GM12875 (cell line): ENCODE results near the gene ETV4.

Experiments
- H3K4me3 ChIP-seq: one replicate; pipeline ENCODE4 v1.5.1; 2011; ENCODE audit warnings: low read depth, low read length, control low read depth
- CTCF ChIP-seq: IDR thresholded peaks from 2 replicates; pipeline ENCODE4 v1.5.1; 2011; ENCODE audit warnings: low read depth, mild to moderate bottlenecking, control low read depth, inconsistent platforms, low read length, moderate library complexity, borderline replicate concordance; ENCODE audit not compliant: insufficient read depth

The ETV4 gene

GRCh38 chr17:43528319-43528987, 17.7 kb downstream of the ETV4 start:
- TF ChIP-seq CTCF = no peak
- H3K4me3 ChIP-seq = no peak overlapping the region

- no peak overlapping the region for H3K4me3 ChIP-seq
- no peak for TF ChIP-seq CTCF
These were observed 19.1 kb downstream of the ETV4 start for GRCh38 chr17:43526886-43527648.

GRCh38 chr17:43524945-43525575, 21.1 kb downstream of the ETV4 start:
- no peak overlapping the region for H3K4me3 ChIP-seq
- TF ChIP-seq CTCF = no peak

- no peak overlapping the region for H3K4me3 ChIP-seq
- no peak for TF ChIP-seq CTCF
These were observed 24.8 kb downstream of the ETV4 start for GRCh38 chr17:43521389-43521788.

- no peak for TF ChIP-seq CTCF
- no peak overlapping the region for H3K4me3 ChIP-seq
These were observed 28.3 kb downstream of the ETV4 start for GRCh38 chr17:43517615-43518386.

- no peak overlapping the region for H3K4me3 ChIP-seq
- no peak for TF ChIP-seq CTCF
These were observed 29.0 kb downstream of the ETV4 start for GRCh38 chr17:43517161-43517560.
